GM12873 (cell line): ENCODE measurements around the gene ISG15.

Source experiments
- CTCF ChIP-seq: IDR thresholded peaks from 2 replicates; pipeline ENCODE4 v1.5.1; 2012; ENCODE audit warnings: low read depth, mild to moderate bottlenecking, moderate library complexity, low read length, control low read depth; ENCODE audit not compliant: insufficient read depth; ENCODE audit errors: missing control alignments

The ISG15 gene

GRCh38 chr1:978835-979743, 34.2 kb upstream of the ISG15 start:
- TF ChIP-seq CTCF = no peak

DNA sequence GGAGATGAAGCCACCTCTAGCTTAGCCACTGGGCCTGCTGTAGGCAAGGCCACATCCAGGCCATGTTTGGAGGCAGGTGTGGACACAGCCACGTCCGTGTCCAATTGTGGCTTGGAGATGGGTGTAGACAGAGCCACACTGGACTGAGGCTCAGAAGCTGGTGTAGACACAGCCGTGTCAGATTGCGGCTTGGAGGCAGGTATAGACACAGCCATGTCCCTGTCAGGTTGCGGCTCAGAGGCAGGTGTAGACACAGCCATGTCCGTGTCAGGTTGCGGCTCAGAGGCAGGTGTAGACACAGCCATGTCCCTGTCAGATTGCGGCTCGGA, 33.6 kb upstream of the ISG15 start:
- no peak for TF ChIP-seq CTCF

DNA sequence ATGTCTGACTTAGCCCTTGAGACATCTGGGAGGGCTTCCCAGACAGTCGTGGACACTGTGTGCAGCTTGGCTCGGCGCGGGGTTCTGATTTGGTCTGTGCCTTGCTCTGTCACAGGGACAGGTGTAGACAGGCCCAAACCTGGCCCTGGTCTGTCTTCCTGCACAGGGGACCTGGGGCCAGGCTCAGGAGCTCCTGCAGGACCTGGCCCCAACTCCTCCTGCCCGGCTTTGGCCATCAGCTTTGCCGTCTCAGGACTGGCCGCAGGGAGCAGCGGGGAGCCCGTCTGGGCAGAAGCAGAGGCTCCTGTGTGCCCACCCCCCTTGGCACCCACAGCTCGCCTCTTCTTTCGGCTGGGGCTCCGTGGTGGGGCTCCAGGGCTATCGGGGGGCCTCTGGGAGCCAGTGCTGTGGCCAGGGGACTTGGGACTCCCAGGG, 33.1 kb upstream of the ISG15 start:
- no peak for TF ChIP-seq CTCF

- no peak for TF ChIP-seq CTCF
Measured at GRCh38 chr1:980602-981395, 32.5 kb upstream of the ISG15 start.

GRCh38 chr1:981491-981954, 31.8 kb upstream of the ISG15 start:
- TF ChIP-seq CTCF = no peak

DNA sequence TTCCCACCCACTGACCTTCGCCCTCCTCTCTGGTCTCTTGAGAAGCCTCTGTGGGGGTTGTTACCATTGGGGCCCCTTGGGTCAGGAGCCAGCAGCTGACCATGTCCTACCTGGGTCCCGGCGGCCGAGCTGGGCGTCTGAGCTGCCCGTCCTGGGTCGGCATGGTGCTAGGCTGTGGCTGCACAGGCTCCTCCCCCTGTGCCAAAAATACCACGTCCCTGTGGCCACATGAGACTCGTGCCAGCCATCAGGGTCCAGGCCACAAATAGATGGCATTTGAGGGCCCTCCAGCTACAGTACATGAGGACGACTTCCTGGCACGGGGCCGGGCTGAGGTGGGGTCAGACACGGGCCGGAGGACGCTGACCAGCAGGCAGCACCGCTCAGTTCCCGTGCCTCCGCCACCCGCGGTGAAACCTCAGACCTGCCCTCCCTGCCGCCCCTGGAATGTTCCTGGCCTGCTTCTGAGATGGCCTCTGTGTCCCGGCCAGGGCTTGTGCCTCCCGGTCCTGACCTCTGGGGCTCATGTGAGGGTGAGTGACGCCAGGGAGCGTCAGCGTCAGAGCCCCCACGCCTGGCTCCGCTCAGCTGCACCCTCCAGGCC, 31.2 kb upstream of the ISG15 start, which contains the start of gene PERM1:
Gene PERM1 (minus strand): TSS at position 139 of the 604 bp plus-strand sequence. CDS start 1,064 bp downstream, outside the sequence.
- no peak for TF ChIP-seq CTCF
